ENCODE data around the gene NEU2.
A peak's percentile ranks its signal among the peaks of the same experiment; 100 is the strongest.
"Not testable (repeated sequence)": the region's sequence is repeated elsewhere in the genome, so short reads cannot be mapped to it uniquely, and the experiment has no call there.

The NEU2 gene

GRCh38 chr2:233058717-233059546, 26.5 kb downstream of the NEU2 start:
- DNase-seq = no peak

DNA sequence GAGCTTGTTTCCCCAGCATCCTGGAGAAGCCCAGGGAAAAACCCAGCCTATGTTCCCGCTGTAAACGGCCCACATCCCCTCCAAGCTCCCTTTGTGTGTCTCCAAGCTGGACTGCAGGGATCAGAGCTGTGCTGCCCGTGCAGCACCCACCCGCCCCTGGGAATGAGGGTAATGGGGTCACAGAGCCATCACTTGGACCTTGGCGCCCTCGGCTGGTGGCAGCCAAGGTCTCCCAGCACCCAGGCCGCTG, 27.0 kb downstream of the NEU2 start:
- DNase-seq = no peak

DNA sequence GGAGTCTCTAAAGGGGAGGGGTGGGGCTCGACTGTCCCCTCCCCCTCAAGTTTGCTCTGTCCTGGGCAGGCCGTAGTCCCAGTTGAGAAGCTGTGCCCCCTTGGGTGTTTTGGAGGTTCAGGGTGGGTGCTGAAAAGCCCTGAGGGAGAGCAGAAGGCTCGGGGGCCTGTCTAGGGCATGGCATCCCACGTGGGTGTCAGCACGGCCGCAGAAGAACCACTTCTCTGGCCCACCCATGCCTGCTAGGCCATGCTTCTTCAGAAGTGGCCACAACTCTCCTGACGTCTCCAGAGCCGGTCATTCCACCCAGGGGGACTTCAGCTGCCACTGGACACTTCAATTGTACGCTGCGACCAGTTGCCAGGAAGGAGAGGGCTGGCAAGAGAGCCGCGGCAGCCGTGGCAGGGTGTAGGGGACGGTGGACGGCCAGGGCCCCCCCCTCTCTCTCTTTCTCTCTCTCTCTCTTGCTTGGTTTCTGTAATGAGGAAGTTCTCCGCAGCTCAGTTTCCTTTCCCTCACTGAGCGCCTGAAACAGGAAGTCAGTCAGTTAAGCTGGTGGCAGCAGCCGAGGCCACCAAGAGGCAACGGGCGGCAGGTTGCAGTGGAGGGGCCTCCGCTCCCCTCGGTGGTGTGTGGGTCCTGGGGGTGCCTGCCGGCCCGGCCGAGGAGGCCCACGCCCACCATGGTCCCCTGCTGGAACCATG, 27.5 kb downstream of the NEU2 start, which contains the start of gene INPP5D:
Gene INPP5D (plus strand): TSS at position 546 of the 704 bp plus-strand sequence. CDS start 137 bp downstream, at position 683.
- DNase-seq = no peak

- no peak for DNase-seq
These were observed 28.1 kb downstream of the NEU2 start for GRCh38 chr2:233060501-233060979.

- no peak for DNase-seq
These were observed 28.6 kb downstream of the NEU2 start for GRCh38 chr2:233060980-233061590.

DNA sequence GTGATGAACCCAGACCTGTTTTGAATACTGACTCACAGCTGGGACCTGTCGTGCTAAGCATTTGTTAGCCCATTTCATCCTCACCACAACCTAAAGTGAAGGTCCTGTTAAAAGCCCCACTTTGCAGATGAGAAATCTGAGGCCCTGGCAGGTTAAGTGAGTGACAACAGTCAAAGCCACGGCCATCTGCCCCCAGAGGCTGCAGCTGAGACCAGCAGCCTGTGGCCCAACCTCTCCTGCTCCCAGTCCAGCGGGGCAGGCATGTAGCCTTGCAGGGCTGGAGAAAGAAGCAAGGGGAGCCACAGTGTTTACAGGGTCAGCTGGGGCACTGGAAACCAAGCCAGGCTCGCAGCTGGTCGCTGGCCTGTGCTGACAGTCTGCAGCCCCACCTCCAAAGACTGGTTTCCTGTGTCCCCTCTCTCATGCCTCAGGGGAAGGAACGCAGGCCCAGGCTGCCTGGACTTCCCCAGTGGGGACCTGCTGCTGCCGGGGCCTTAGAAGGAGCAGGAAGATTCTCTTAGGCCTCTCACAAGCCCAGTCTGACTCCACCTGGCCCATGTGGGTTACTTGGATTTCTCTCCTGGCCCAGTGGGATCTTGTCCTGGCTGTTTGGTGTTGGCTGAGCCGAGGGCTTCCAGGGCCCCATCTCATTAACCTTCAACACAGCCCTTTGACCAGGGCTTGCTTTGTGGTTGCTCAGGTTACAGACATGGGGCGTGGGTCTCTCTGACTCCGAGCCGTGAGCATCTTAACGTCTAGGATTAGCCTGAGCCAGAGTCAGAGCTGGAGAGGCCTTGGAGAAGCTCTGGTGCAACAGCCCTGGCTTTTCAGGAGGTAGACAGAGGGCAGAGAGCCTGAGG, 29.3 kb downstream of the NEU2 start:
- DNase-seq = peak; percentile 18

GRCh38 chr2:233062451-233062850, 30.0 kb downstream of the NEU2 start:
- no peak for DNase-seq

DNA sequence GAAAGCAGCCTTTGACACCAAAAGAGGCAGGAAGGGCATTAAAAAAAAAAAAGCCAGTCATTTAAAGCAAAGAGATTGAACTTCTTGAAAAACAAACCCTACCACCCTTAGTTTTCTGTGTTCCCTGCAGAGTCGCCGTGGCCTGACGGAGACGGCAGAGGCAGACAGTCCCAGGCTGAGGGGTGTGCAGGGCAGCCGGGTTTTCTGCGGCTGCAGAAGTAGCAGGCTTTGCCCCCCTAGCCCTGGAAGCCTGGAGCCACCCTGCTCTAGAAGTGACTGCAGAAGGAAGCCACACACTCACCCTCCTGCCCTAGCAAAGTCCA, 30.4 kb downstream of the NEU2 start:
- no peak for DNase-seq

GRCh38 chr2:233063269-233063975, 30.9 kb downstream of the NEU2 start:
- DNase-seq = peak; percentile 95

GRCh38 chr2:233063976-233064411, 31.5 kb downstream of the NEU2 start:
- DNase-seq = no peak

GRCh38 chr2:233064530-233065199, 32.2 kb downstream of the NEU2 start:
- DNase-seq = no peak

DNA sequence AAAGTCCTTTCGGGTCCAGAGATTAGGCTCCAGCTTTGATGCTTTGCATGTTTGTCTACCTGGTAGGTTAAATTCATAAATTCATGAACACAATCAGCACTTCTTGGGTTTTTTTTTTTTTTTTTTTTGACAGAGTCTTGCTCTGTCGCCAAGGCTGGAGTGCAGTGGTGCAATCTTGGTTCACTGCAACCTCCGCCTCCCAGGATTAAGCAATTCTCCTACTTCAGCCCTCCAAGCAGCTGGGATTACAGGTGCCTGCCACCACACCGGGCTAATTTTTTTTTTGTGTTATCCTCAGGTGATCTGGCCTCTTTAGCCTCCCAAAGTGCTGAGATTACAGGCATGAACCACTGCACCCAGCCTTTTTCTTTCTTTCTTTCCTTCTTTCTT, 32.7 kb downstream of the NEU2 start:
- DNase-seq = not testable (repeated sequence)

DNA sequence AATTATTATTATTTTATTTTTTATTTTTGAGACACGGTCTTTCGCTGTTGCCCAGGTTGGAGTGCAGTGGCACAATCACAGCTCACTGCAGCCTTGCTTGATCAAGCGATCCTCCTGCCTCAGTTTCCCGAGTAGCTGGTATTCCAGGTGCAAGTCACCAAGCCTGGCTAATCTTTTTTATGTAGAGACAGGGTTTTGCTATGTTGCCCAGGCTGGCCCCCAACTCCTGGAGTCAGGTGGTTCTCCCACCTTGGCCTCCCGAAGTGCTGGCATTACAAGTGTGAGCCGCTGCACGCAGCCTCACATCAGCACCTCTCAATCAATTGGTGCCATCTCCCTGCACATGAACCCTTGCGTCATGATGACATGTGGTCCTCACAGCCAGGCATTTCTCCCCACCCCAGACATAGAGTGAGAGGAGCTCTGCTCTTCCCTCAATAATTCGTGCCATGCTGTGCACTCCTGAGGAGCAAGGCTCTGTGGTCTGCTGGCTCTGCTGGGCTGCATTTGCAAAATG, 33.5 kb downstream of the NEU2 start:
- no peak for DNase-seq

GRCh38 chr2:233068762-233069418, 36.4 kb downstream of the NEU2 start:
- DNase-seq = no peak

DNA sequence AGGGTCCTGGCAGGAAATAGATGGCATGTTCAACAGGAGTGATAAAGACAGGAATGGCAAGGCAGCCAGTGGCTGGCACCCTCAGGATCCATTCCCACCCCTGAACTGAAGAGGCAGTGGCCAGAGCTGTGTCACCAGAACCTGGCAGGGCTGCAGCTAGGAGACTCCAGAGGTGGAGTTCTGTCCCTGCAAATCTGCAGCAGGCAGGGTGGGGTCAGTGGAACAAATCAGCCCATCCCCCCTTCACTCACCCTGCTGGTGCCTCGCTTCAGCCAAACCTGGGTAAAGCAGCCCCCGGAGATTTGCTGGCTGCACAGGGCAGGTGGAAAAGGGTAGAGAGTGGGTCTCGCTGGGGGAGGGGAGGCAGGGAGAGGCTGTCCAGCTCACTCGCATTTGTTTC, 40.4 kb downstream of the NEU2 start:
- DNase-seq = no peak

GRCh38 chr2:233074106-233074505, 41.6 kb downstream of the NEU2 start:
- DNase-seq = no peak

DNA sequence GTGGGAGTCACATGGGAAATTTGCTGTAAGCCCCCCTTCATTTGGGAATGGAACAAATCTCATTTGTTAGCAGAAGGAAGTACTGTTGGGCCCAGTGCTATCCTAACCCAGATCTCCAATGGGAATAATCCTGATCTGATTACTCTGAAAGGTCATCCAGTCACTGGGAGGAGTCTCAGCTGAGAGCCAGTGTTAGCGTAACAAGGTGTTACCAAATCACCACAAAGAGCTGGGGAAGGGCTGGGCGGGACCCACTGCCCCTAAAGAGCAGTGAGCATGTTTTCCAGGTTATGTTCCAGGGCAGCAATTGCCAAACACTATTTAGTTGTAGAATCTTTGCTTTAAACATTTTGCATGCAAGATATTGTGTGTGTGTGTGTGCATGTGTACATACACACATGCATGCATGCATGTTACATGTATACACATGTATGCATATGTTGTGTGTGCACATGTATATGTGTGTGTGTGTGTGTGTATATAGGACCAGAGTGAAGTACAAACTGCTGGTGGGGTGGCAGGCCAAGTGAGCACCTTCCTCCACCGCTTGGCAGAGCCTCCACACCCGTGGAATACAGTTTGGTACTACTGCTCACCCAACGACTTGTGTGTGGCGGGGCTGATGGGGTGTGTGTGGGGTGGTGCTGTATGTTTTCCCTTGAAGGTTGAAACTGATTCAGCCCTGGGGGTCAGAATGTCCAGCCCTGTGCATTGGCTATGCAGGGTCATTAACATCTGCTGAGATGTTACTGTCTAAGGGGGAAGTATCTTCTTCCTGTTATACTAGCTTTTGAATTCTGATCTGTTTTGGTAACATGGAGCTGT, 42.9 kb downstream of the NEU2 start:
- DNase-seq = no peak

- peak; percentile 43 for DNase-seq
These were observed 43.5 kb downstream of the NEU2 start for GRCh38 chr2:233075966-233076339.

- DNase-seq = no peak
These were observed 44.3 kb downstream of the NEU2 start for GRCh38 chr2:233076749-233077148.

DNA sequence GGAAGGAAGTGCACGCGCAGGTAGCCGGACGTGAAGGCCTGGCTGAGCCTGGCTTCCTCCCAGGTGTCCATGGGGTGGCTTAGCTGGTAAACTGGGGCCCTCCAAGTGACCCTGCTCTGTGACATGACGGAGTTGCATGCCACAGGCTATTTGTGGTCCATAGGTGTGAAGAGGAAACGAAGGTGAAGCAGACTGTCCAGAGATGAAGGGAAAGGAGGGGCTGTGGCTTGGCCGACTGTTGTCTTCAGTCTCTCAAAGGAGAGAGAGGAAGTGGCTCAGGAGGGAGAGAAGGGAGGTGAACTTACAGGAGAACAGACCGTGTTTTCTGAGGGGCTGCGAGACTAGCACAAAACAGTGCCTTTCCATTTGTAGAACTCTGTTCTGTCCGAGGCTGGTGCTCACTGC, 47.0 kb downstream of the NEU2 start:
- no peak for DNase-seq

All from NCI-H526 treated with DMSO at 0.1 percent for 48 hours (cell line).